ENCODE measurements around the gene DPEP3. TPM values are rescaled to one million over a fixed set of nuclear protein-coding genes. Genes with fewer than 3 reads are reported as not detected.
A peak's percentile ranks its signal among the peaks of the same experiment; 100 is the strongest.
"Not testable (repeated sequence)": the region's sequence is repeated elsewhere in the genome, so short reads cannot be mapped to it uniquely, and the experiment has no call there.

Gene DPEP3
- total RNA-seq = not detected in 2 replicates

GRCh38 chr16:67979955-67980678 is at the start of gene DPEP3:
TSS of gene DPEP3 (minus strand) at chr16:67980499. CDS start at chr16:67980380, 119 bp downstream.
- H3K27ac Mint-ChIP-seq = no peak within 1 kb of the TSS
- intact Hi-C loops (cut with micrococcal nuclease) = no loop called here
- no peaks in the 10 kb centered on the region for H3K9me3 Mint-ChIP-seq
- no peak within 1 kb of the TSS for H3K4me3 Mint-ChIP-seq
- no peaks in the 10 kb centered on the region for H3K27me3 Mint-ChIP-seq (ENCODE audit: insufficient read depth)
- peaks cover 17% of the 10 kb centered on the region for H3K4me1 Mint-ChIP-seq (ENCODE audit: low read depth)
- H3K36me3 Mint-ChIP-seq (ENCODE audit: low read depth) = no peaks in the 10 kb centered on the region
- no peak for DNase-seq (ENCODE audit: low spot score)

GRCh38 chr16:68028996-68029395 is 48.7 kb upstream of the DPEP3 start:
- Mint-ChIP-seq H3K27me3 (ENCODE audit: insufficient read depth) (no peaks in the 10 kb centered on the region), H3K36me3 (ENCODE audit: low read depth) (peaks cover 30% of the 10 kb centered on the region), H3K27ac (no peak overlapping the region), H3K4me3 (no peak overlapping the region), H3K9me3 (no peaks in the 10 kb centered on the region), H3K4me1 (ENCODE audit: low read depth) (peaks cover 17% of the 10 kb centered on the region)
- intact Hi-C loops (cut with micrococcal nuclease) = no loop called here
- DNase-seq (ENCODE audit: low spot score) = no peak

DNA sequence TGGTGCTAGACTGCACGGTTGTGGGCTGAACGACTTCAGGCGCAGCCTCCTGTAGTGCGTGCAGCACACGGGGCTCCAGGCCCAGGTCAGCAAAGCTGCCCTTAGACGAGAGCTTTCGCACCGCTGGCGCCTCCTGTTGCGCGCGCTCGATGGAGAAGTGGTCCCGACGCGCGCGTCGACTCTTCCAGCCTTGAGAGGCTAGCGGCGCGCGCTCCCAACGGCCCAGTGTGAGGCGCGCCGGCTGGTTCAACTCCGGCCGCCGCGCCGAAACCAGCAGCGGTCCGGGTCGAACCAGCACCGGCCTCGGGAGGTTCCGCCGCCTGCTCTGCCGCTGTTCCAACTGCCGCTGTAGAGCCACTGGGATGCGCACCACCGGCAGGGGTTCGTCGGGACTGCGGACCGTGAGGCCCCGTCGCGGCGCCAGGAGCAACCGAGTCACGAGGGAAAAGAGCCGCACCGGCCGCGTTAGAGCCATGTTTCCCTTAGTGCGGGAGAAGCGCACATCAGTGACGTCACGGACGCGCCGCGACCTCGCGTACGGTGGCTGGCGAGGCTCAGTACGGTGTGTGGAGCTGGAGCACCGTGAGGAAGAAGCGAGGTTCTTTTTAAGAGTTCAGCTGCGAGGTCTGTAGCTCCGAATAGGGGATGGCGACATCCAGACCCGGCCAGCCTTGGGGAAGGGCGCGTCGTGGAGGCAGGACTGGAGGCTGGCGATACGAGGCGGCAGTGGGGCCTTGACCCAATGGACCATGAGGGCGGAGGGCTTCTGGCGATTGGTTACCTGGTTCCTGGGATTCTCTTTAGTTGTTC is 42.6 kb upstream of the DPEP3 start, which contains the start of the genes DDX28 and DUS2:
TSS of gene DDX28 (minus strand) at position 505 of the 810 bp plus-strand sequence. CDS start at position 475, 30 bp downstream.
TSS of gene DUS2 (plus strand) at position 557 of the 810 bp plus-strand sequence. CDS start 14,740 bp downstream, outside the sequence.
- Mint-ChIP-seq H3K4me3 (peak within 1 kb of the TSS; percentile 100), H3K4me1 (ENCODE audit: low read depth) (peaks cover 26% of the 10 kb centered on the region), H3K27me3 (ENCODE audit: insufficient read depth) (no peaks in the 10 kb centered on the region), H3K9me3 (no peaks in the 10 kb centered on the region), H3K36me3 (ENCODE audit: low read depth) (peaks cover 32% of the 10 kb centered on the region), H3K27ac (peak within 1 kb of the TSS; percentile 96)
- peak; percentile 93 for DNase-seq (ENCODE audit: low spot score)
- intact Hi-C loops (cut with micrococcal nuclease) = loop anchor here (1.0 kb wide), 7 partner anchors 17 to 177 kb away; partner anchors contain the start of genes NFATC3, NUTF2, PSKH1 and SLC12A4

DNA sequence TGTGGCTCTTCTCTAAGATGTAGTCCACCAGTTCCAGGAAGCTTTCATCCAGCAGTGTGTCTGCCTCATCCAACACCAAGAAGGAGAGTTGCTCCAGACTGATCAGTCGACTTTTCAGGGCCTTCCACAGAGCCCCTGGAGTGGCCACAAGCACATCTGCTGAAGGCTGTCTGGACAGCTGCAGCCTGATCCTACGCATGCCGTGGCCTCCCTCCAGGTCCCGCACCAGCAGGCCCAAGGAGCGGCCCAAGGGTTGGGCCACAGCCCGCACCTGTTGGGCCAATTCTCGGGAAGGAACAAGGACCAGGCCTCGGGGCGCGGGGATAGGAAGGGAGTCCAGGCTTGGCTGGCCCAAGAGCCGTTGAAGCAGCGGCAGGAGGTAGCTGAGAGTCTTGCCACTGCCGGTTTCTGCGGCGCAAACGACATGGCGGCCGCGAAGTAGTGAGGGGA is 42.0 kb upstream of the DPEP3 start:
- Mint-ChIP-seq H3K27ac (peak overlapping the region; percentile 96), H3K27me3 (ENCODE audit: insufficient read depth) (no peaks in the 10 kb centered on the region), H3K36me3 (ENCODE audit: low read depth) (peaks cover 26% of the 10 kb centered on the region), H3K4me3 (peak overlapping the region; percentile 100), H3K9me3 (no peaks in the 10 kb centered on the region), H3K4me1 (ENCODE audit: low read depth) (peaks cover 21% of the 10 kb centered on the region)
- intact Hi-C loops (cut with micrococcal nuclease) = no loop called here
- DNase-seq (ENCODE audit: low spot score) = no peak

GRCh38 chr16:68021490-68021889 is 41.2 kb upstream of the DPEP3 start:
- Mint-ChIP-seq H3K9me3 (no peaks in the 10 kb centered on the region), H3K27ac (peak overlapping the region; percentile 40), H3K4me3 (peak overlapping the region; percentile 100), H3K4me1 (ENCODE audit: low read depth) (peaks cover 21% of the 10 kb centered on the region), H3K36me3 (ENCODE audit: low read depth) (peaks cover 21% of the 10 kb centered on the region), H3K27me3 (ENCODE audit: insufficient read depth) (no peaks in the 10 kb centered on the region)
- intact Hi-C loops (cut with micrococcal nuclease) = no loop called here
- DNase-seq (ENCODE audit: low spot score) = no peak

DNA sequence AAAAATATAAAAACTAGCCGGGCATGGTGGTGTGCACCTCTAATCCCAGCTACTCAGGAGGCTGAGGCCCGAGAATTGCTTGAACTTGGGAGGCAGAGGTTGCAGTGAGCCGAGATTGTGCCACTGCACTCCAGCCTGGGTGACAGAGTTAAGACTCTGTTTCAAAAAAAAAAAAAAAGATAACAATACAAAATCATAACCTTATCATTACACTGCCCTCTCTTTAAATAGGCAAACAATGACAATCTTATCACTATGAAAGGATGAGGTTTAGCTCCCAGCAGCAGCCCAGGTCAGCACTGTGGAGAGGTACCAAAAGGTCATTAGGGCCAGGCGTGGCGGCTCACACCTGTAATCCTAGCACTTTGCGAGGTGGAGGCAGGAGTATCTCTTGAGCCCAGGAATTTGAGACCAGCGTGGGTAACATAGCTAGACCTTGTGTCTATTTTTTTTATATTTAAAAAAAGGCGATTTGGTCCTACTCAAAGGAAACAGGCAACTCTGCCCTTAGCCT is 38.9 kb upstream of the DPEP3 start:
- Mint-ChIP-seq H3K4me1 (ENCODE audit: low read depth) (peaks cover 21% of the 10 kb centered on the region), H3K36me3 (ENCODE audit: low read depth) (peaks cover 17% of the 10 kb centered on the region), H3K27ac (no peak overlapping the region), H3K27me3 (ENCODE audit: insufficient read depth) (no peaks in the 10 kb centered on the region), H3K9me3 (no peaks in the 10 kb centered on the region), H3K4me3 (no peak overlapping the region)
- intact Hi-C loops (cut with micrococcal nuclease) = no loop called here
- no peak for DNase-seq (ENCODE audit: low spot score)

DNA sequence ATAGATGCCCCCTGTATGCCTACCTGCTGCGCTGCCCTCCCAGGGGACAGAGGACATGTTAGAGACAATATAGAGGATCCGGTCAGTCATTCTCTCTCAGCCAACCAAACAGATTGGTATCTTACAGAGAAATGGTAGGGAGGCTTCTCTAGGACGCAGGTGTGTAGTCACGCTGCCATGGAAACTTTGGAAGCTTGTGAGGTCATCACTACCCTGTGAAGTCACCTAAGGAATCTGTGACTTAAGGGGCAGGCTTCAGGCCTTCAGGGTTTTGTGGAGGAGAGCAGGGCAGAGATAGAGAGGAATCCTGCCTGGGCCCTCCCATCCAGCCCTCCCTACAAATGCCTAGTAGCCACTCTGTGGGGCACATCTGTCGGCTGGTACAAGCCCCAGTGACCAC is 35.4 kb upstream of the DPEP3 start, which contains the start of gene DPEP2NB:
TSS of gene DPEP2NB (minus strand) at position 231 of the 400 bp plus-strand sequence. CDS start at position 90, 141 bp downstream.
- Mint-ChIP-seq H3K9me3 (no peaks in the 10 kb centered on the region), H3K4me3 (no peak within 1 kb of the TSS), H3K36me3 (ENCODE audit: low read depth) (no peaks in the 10 kb centered on the region), H3K4me1 (ENCODE audit: low read depth) (peaks cover 5% of the 10 kb centered on the region), H3K27me3 (ENCODE audit: insufficient read depth) (no peaks in the 10 kb centered on the region), H3K27ac (no peak within 1 kb of the TSS)
- no peak for DNase-seq (ENCODE audit: low spot score)
- intact Hi-C loops (cut with micrococcal nuclease) = no loop called here

DNA sequence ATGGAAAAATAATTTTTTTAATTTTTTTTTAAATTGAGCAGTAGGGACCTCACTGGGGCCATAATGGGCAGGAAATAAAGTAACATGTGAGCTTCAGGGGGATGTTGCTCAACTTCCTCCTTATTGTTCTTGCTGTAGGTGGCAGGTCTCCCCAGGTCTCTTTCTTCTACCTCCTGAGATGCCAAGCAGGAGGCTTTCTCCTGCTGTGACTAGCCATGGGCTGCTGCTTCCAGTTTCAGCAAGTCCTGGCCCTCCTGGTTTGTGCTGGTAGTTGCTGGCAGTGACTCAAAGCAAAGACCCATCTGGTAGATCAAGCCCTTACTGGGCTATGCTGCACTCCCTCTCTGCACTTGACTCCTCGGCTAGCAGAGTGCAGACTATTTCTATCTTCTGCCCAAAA is 33.1 kb upstream of the DPEP3 start:
- DNase-seq (ENCODE audit: low spot score) = no peak
- Mint-ChIP-seq H3K9me3 (no peaks in the 10 kb centered on the region), H3K4me1 (ENCODE audit: low read depth) (peaks cover 4% of the 10 kb centered on the region), H3K27ac (no peak overlapping the region), H3K27me3 (ENCODE audit: insufficient read depth) (no peaks in the 10 kb centered on the region), H3K36me3 (ENCODE audit: low read depth) (no peaks in the 10 kb centered on the region), H3K4me3 (no peak overlapping the region)
- intact Hi-C loops (cut with micrococcal nuclease) = no loop called here

GRCh38 chr16:68009872-68010271 is 29.6 kb upstream of the DPEP3 start:
- H3K27me3 Mint-ChIP-seq (ENCODE audit: insufficient read depth); H3K27ac Mint-ChIP-seq; H3K36me3 Mint-ChIP-seq (ENCODE audit: low read depth); intact Hi-C loops (cut with micrococcal nuclease); H3K9me3 Mint-ChIP-seq; DNase-seq (ENCODE audit: low spot score); H3K4me3 Mint-ChIP-seq: not testable (repeated sequence)
- peaks cover 22% of the 10 kb centered on the region for H3K4me1 Mint-ChIP-seq (ENCODE audit: low read depth)

- Mint-ChIP-seq H3K4me3 (no peak overlapping the region), H3K4me1 (ENCODE audit: low read depth) (peaks cover 24% of the 10 kb centered on the region), H3K27ac (no peak overlapping the region), H3K27me3 (ENCODE audit: insufficient read depth) (no peaks in the 10 kb centered on the region), H3K9me3 (no peaks in the 10 kb centered on the region), H3K36me3 (ENCODE audit: low read depth) (no peaks in the 10 kb centered on the region)
- DNase-seq (ENCODE audit: low spot score) = no peak
- intact Hi-C loops (cut with micrococcal nuclease) = no loop called here
Observed at GRCh38 chr16:68009157-68009735, 28.9 kb upstream of the DPEP3 start.

DNA sequence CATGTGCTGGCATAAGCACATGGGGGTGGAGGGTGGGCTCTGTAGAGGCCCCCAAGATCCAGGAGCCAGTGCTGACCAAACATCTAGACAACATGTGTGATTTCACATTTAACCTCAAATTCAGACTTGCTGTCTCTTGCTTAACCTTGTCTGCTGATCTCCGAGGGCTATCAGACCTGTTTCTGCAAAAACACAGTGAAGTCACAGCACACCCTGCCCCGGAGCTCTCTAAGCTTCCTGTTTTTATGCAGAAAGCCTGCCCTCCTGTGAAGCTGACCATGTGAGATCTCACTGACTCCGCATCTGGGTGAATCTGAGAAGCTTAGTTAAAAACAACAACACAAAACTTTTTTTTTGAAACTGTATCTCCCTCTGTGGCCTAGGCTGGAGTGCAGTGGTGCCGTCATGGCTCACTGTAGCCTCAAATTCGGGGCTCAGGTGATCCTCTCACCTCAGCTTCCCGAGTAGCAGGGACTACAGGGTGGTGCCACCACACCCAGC is 25.5 kb upstream of the DPEP3 start:
- Mint-ChIP-seq H3K27ac (peak overlapping the region; percentile 91), H3K4me1 (ENCODE audit: low read depth) (peaks cover 20% of the 10 kb centered on the region), H3K36me3 (ENCODE audit: low read depth) (no peaks in the 10 kb centered on the region), H3K27me3 (ENCODE audit: insufficient read depth) (no peaks in the 10 kb centered on the region), H3K9me3 (no peaks in the 10 kb centered on the region), H3K4me3 (peak overlapping the region; percentile 48)
- intact Hi-C loops (cut with micrococcal nuclease) = no loop called here
- peak; percentile 42 for DNase-seq (ENCODE audit: low spot score)

DNA sequence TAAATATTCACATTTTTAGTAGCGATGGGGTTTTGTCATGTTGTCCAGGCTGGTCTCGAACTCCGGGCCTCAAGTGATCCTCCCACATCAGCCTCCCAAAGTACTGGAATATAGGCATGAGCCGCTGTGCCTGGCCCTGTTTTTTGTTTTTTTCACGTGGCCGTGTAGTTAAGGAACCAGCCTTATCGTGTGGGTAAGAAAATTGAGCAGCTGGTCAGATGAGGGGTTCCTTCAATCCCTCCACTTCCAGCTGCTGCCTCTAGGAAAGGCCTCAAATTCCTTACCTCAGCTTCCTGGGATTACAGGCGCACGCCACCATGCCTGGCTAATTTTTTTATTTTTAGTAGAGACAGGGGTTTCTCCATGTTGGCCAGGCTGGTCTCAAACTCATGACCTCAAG is 24.9 kb upstream of the DPEP3 start:
- H3K9me3 Mint-ChIP-seq = no peaks in the 10 kb centered on the region
- intact Hi-C loops (cut with micrococcal nuclease) = no loop called here
- DNase-seq (ENCODE audit: low spot score) = no peak
- H3K27ac Mint-ChIP-seq = peak overlapping the region; percentile 91
- H3K4me1 Mint-ChIP-seq (ENCODE audit: low read depth) = peaks cover 25% of the 10 kb centered on the region
- H3K27me3 Mint-ChIP-seq (ENCODE audit: insufficient read depth) = no peaks in the 10 kb centered on the region
- no peaks in the 10 kb centered on the region for H3K36me3 Mint-ChIP-seq (ENCODE audit: low read depth)
- H3K4me3 Mint-ChIP-seq = no peak overlapping the region

Measured in activated T-helper 1 cell treated with anti-CD3 and anti-CD28 coated beads, Interleukin-12 subunit alpha, Interleukin-12 subunit beta, Interleukin-2, Interleukin-4 antibody, amounts not matched to agents 30 ng/mL and 10 ng/mL and 1 ng/mL, durations not matched to agents 14 hours and 24 hours and 36 hours (primary cell).